ENCODE data around the gene RAPGEF2. TPM values are rescaled to one million over a fixed set of nuclear protein-coding genes. Genes with fewer than 3 reads are reported as not detected.

Gene RAPGEF2
- total RNA-seq, 1 experiment from 2014 or later = 37.1 TPM

GRCh38 chr4:159153669-159154068 is 50.8 kb downstream of the RAPGEF2 start:
- no peak overlapping the region for H4K91ac ChIP-seq (ENCODE audit: insufficient read length, low read depth, low read length)
- no peak overlapping the region for H2BK15ac ChIP-seq (ENCODE audit: low read depth, low read length)
- Mint-ChIP-seq H3K36me3 (ENCODE audit: insufficient read depth in 1 of 3, low read depth in 3 of 3) (no peaks in the 10 kb centered on the region), H3K4me3 (no peak overlapping the region), H3K27ac (no peak overlapping the region), H3K4me1 (peaks cover 36 to 55% of the 10 kb centered on the region in 2 experiments), H3K27me3 (ENCODE audit: low read depth) (no peaks in the 10 kb centered on the region), H3K9me3 (no peaks in the 10 kb centered on the region)
- no peak overlapping the region for H3K23ac ChIP-seq (ENCODE audit: insufficient read length, low read depth, low read length)
- H3K18ac ChIP-seq (ENCODE audit: insufficient read length, low read depth, low read length) = no peak overlapping the region
- H3K4ac ChIP-seq (ENCODE audit: low read depth, low read length) = no peak overlapping the region
- H2BK120ac ChIP-seq (ENCODE audit: low read depth, low read length, poor library complexity, severe bottlenecking) = no peak overlapping the region
- no peak overlapping the region for H3K27ac ChIP-seq (ENCODE audit: insufficient read length, low read depth, low read length)
- no CpG with 5 or more reads among the region's 4 CpGs for WGBS (ENCODE audit: extremely low coverage, insufficient read length, low lambda C conversion rate)
- no peak overlapping the region for H2AK5ac ChIP-seq (ENCODE audit: insufficient read length, low read length)
- peaks cover 12% of the 10 kb centered on the region; the same call in 1 of the 2 replicates for H3K4me1 ChIP-seq (ENCODE audit: insufficient read depth, low read length)
- DNase-seq = no peak
- no peak overlapping the region for H2BK20ac ChIP-seq (ENCODE audit: low read depth, low read length, poor library complexity, severe bottlenecking)
- H3K56ac ChIP-seq (ENCODE audit: insufficient read length, low read depth, low read length) = no peak overlapping the region
- no peaks in the 10 kb centered on the region for H4K20me1 ChIP-seq (ENCODE audit: control insufficient read depth, insufficient read depth, insufficient read length)
- no peaks in the 10 kb centered on the region for H3K27me3 ChIP-seq (ENCODE audit: insufficient read depth, low read length)
- H2BK12ac ChIP-seq (ENCODE audit: insufficient read length, low read depth, low read length) = no peak overlapping the region
- no peaks in the 10 kb centered on the region for H3K23me2 ChIP-seq (ENCODE audit: insufficient read length, low read depth, low read length, poor library complexity, severe bottlenecking)
- no peak overlapping the region for H4K5ac ChIP-seq (ENCODE audit: insufficient read length, low read depth, low read length)
- peaks cover 8% of the 10 kb centered on the region; the same call in 1 of the 2 replicates for H3K79me2 ChIP-seq (ENCODE audit: insufficient read depth, low read length)
- H3K4me2 ChIP-seq (ENCODE audit: insufficient read depth, insufficient read length, low read length) = no peak overlapping the region
- no peak for TF ChIP-seq CTCF (conservative IDR thresholded peaks at IDR 0.05)
- H3K9ac ChIP-seq (ENCODE audit: extremely low read depth, insufficient read length, low read length) = no peak overlapping the region
- no peak overlapping the region for H4K8ac ChIP-seq (replicated peaks; ENCODE audit: insufficient read length, low read depth, low read length)
- no peaks in the 10 kb centered on the region for H3K79me1 ChIP-seq (ENCODE audit: insufficient read depth, low read depth, low read length, poor library complexity, severe bottlenecking)
- no peak overlapping the region for H2BK5ac ChIP-seq (ENCODE audit: insufficient read length, low read length)
- no peaks in the 10 kb centered on the region for H3K9me3 ChIP-seq (ENCODE audit: control insufficient read depth, low read depth, low read length)
- no peak overlapping the region for H3K14ac ChIP-seq (ENCODE audit: insufficient read depth, low read length)
- no peak overlapping the region for H3T11ph ChIP-seq (ENCODE audit: low read length)
- H2AFZ ChIP-seq (ENCODE audit: low read length) = no peak overlapping the region
